Heart left ventricle (tissue), 16 donors: ENCODE results near the gene TASP1. TPM values are rescaled to one million over a fixed set of nuclear protein-coding genes. Genes with fewer than 3 reads are reported as not detected.

Source experiments
- ATAC-seq, 4 donors: fragments of 200-7000 bp; cut with Tn5 transposase; one replicate each; pipeline ENCODE4 v1.9.1; 2020 to 2022; ENCODE audit warnings: moderate library complexity in 4 of 4, mild to moderate bottlenecking in 3 of 4, moderate number of reproducible peaks in 1 of 4
- DNase-seq, 5 donors: peaks; one replicate each; pipeline ENCODE4 v3.0.0-alpha.2; 2020
- H3K27ac ChIP-seq, 12 donors: fragments of 200-600 bp; sonication (generic) in 4 of 12; one replicate each; pipeline versions ENCODE4 v1.5.0 to v1.8.0; 2016 to 2022; ENCODE audit warnings: mild to moderate bottlenecking in 2 of 12
- H3K27me3 ChIP-seq, 9 donors: fragments of 200-600 bp; sonication (generic) in 2 of 9; one replicate each; pipeline versions ENCODE4 v1.5.1 to v1.8.0; 2016 to 2022; ENCODE audit warnings: mild to moderate bottlenecking in 3 of 9
- H3K36me3 ChIP-seq, 9 donors: fragments of 200-600 bp; sonication (generic) in 2 of 9; one replicate each; pipeline versions ENCODE4 v1.5.0 to v1.8.0; 2018 to 2022; ENCODE audit warnings: mild to moderate bottlenecking in 2 of 9
- H3K4me1 ChIP-seq, 12 donors: fragments of 200-600 bp; sonication (generic) in 4 of 12; one replicate each; pipeline versions ENCODE4 v1.5.0 to v1.8.0; 2016 to 2022; ENCODE audit warnings: mild to moderate bottlenecking in 3 of 12
- H3K4me3 ChIP-seq, 12 donors: fragments of 200-600 bp; sonication (generic) in 4 of 12; one replicate each; pipeline versions ENCODE4 v1.5.0 to v1.8.0; 2017 to 2022; ENCODE audit warnings: mild to moderate bottlenecking in 9 of 12, moderate library complexity in 4 of 12
- H3K9me3 ChIP-seq, 12 donors: fragments of 200-600 bp; sonication (generic) in 4 of 12; one replicate each; pipeline versions ENCODE4 v1.5.0 to v1.8.0; 2016 to 2022; ENCODE audit warnings: mild to moderate bottlenecking in 1 of 12
- POLR2A ChIP-seq, 2 donors: fragments of 450-650 bp; IDR thresholded peaks; one replicate each; pipeline ENCODE4 v1.6.1; 2017; ENCODE audit warnings: antibody characterized with exemption in 2 of 2, mild to moderate bottlenecking in 2 of 2, moderate library complexity in 2 of 2
- WGBS, 4 donors: extraction: QIAGEN DNeasy Blood & Tissue Kit in 2 of 4; methylation state at CpG; one replicate each; pipeline versions ENCODE4 v1.1.5 to v1.1.7; 2013 to 2018; 5-methylcytosine and 5-hydroxymethylcytosine counted together
- intact Hi-C, 10 donors: fragments of 100-400 bp; cut with DNase I; formaldehyde crosslinking; loops; one replicate each; pipeline versions ENCODE4 v1.11.1 to v1.14.2; 2022
- polyA plus RNA-seq, 2 donors: library from polyadenylated mRNA; stranded (reverse); fragments of 200-250 nt; gene quantifications; one replicate each; pipeline ENCODE4 v1.2.3, GENCODE V29; 2013
- total RNA-seq, 9 donors: library from RNA; depleted of rRNA in 2 of 9; stranded (reverse); fragments of >200 nt in 2 of 9; fragmentation: NEBNext Ultra II Directional in 3 of 9; extraction: Animal tissue kit (Norgen Biotek cat#: 25700) in 3 of 9; gene quantifications; one replicate each; pipeline versions ENCODE4 v1.1.0 to v1.2.4, GENCODE V29; 2016 to 2023
- TF ChIP-seq, protein P1 (sequence below), 12 donors: fragments of 200-600 bp; sonication (generic) in 4 of 12; IDR thresholded peaks; one replicate each; pipeline versions ENCODE4 v1.5.0 to v1.8.0; 2018 to 2022; ENCODE audit warnings: antibody characterized with exemption in 12 of 12, mild to moderate bottlenecking in 5 of 12
- donor health status: ischemic (EF 13 %, LVEDD 7.1; RV severe dilation, severe dysfunction).
- donor health status: healthy with polysubstance abuse.
- donor health status: DM: no; HTN: yes; CAD: no.
- donor health status: DM: no; HTN: no; CAD: no.
- donor health status: ischemic (EF 25% LVEDD 6.9; RV normal size, moderate dysfunction).
- donor health status: ischemic (EF 25% LVEDD 5.7; RV mildly dilated, moderate dysfunction).
- donor health status: healthy.
- donor health status: DM: yes; HTN: yes; CAD: no.
- donor health status: ischemic (EF 35%, LVEDD 5.7; RV mildly dilated, moderate dysfunction).
- donor health status: nonischemic (EF 11% LVEDD 7.7; RV severe dilation, severe dysfunction).
- donor health status: DM: yes; HTN: yes; CAD: no.
- donor health status: PGD.
- donor health status: ischemic (EF 29% LVEDD 5.4; RV normal size, mild dysfunction).
- donor health status: nonischemic (EF 23%, LVEDD 6.1; RV moderate dilation, normal function).

Gene TASP1
- total and polyA plus RNA-seq, 11 donors = 1.6 to 8.6 (median 5.3) TPM

DNA sequence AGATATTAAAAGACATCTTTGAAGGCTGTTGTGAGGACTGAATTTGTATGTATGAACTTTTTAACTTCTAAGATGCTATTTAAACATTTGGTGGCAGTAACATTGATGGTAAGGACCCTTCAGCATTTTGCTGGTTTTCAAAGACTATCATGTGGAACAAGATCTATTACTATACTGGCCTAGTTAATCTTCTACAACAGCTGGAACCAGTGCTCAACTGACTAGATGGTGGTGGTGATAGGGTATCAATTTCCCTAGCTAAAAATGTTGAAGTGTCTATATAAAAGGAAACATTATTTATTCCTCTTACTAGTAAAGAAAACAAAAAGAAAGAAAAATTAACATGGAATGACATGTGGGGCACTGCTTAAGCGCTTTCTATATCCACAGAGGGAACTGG, 195.7 kb downstream of the TASP1 start:
- 95 to 100% (median 97%) methylated on average over 1 of the region's 1 CpG for WGBS, 4 donors
- intact Hi-C loops = loop anchor here in 1 of 10 donors (10.0 kb wide), 1 partner anchor 62 kb away; no protein-coding TSS in a partner anchor
- no peaks in the 10 kb centered on the region for H3K27me3 ChIP-seq

DNA sequence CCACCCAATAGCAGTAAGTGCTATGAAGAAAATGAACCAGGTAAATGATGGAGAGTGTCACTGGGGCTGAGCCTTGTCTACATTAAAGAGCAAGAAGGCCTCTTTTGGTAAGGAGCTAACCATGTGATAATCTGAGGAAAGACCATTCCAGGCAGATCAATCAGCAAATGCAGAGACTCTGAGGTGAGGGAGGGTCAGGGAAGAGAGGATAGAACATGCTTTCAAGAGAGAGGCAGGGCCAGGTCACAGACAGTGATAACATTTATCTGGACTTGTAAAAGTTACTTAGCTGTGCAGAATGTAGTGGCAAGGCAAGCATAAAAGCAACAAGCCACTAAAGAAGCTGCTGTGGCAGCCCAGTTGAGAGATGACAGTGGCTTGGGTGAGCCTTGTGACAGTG, 197.3 kb downstream of the TASP1 start:
- intact Hi-C loops = loop anchor here in 1 of 10 donors (10.0 kb wide), 1 partner anchor 63 kb away; no protein-coding TSS in a partner anchor
- TF ChIP-seq POLR2A (IDR thresholded peaks at IDR 0.05) = no peak
- TF ChIP-seq, protein P1, sequence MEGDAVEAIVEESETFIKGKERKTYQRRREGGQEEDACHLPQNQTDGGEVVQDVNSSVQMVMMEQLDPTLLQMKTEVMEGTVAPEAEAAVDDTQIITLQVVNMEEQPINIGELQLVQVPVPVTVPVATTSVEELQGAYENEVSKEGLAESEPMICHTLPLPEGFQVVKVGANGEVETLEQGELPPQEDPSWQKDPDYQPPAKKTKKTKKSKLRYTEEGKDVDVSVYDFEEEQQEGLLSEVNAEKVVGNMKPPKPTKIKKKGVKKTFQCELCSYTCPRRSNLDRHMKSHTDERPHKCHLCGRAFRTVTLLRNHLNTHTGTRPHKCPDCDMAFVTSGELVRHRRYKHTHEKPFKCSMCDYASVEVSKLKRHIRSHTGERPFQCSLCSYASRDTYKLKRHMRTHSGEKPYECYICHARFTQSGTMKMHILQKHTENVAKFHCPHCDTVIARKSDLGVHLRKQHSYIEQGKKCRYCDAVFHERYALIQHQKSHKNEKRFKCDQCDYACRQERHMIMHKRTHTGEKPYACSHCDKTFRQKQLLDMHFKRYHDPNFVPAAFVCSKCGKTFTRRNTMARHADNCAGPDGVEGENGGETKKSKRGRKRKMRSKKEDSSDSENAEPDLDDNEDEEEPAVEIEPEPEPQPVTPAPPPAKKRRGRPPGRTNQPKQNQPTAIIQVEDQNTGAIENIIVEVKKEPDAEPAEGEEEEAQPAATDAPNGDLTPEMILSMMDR (IDR thresholded peaks at IDR 0.05) = no peak

More for the DNA sequence above, 195.7 kb downstream of the TASP1 start:
- Histone ChIP-seq H3K4me1 (no peaks in the 10 kb centered on the region), H3K9me3 (peaks cover 0 to 26% (median 3%) of the 10 kb centered on the region in 12 donors), H3K27ac (no peak overlapping the region), H3K36me3 (no peaks in the 10 kb centered on the region), H3K4me3 (no peak overlapping the region)
- DNase-seq (no peak), ATAC-seq (no peak)
- no peak for TF ChIP-seq POLR2A (IDR thresholded peaks at IDR 0.05)
- TF ChIP-seq, protein P1 (IDR thresholded peaks at IDR 0.05) = no peak

DNA sequence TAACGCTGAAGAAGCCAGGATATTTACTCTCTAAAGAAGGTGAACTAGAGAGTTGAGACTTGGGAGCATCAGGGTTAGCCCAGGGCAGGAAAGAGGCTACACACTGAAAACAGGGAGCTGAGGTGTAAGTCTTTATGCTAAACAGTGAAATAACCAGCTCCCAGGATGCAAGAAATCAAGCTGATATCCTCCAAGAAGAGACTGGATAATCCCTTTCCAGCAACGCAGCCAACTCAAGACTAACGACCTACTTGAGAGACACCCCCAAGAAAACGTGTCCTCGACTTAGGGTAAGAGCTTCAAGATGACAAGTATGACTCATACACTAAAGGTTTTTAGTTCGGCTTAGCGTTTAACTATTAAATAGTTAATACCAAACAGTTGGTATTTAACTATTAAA, 202.2 kb downstream of the TASP1 start:
- Histone ChIP-seq H3K36me3 (peaks cover 0 to 17% (median 11%) of the 10 kb centered on the region in 9 donors), H3K4me3 (no peak overlapping the region), H3K27me3 (no peaks in the 10 kb centered on the region), H3K27ac (no peak overlapping the region), H3K9me3 (peaks cover 0 to 26% (median 3%) of the 10 kb centered on the region in 12 donors), H3K4me1 (peaks cover 0 to 3% (median 0%) of the 10 kb centered on the region in 12 donors)
- no peak for TF ChIP-seq POLR2A (IDR thresholded peaks at IDR 0.05)
- TF ChIP-seq, protein P1 (IDR thresholded peaks at IDR 0.05) = no peak
- ATAC-seq = no peak
- 78 to 88% (median 82%) methylated on average over 7 of the region's 7 CpGs for WGBS, 4 donors
- intact Hi-C loops = no loop called here
- DNase-seq = no peak

More for the DNA sequence above, 197.3 kb downstream of the TASP1 start:
- DNase-seq (no peak), ATAC-seq (no peak)
- Histone ChIP-seq H3K36me3 (no peaks in the 10 kb centered on the region), H3K9me3 (peaks cover 0 to 26% (median 3%) of the 10 kb centered on the region in 12 donors), H3K27me3 (no peaks in the 10 kb centered on the region), H3K4me1 (peaks cover 0 to 2% (median 0%) of the 10 kb centered on the region in 12 donors), H3K4me3 (no peak overlapping the region), H3K27ac (no peak overlapping the region)

DNA sequence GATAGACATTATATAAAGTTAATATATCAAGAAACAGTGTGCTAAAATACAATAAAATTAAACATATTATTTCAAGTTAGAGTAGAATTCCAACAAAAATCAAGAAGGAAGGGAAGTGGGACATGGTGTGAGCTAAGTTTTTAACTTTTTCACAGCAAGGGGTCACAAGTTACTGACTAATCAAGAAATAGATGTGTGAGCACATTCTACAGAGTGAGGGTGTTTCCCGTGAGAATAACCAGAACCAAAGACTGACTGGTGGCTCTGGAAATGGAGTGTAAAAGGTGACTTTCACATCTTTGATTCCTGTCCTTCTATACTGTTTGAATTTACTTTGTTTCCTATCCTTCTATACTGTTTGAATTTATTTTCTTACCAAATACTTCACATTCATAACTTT, 206.6 kb downstream of the TASP1 start:
- ATAC-seq = no peak
- TF ChIP-seq, protein P1 (IDR thresholded peaks at IDR 0.05) = no peak
- no peak for TF ChIP-seq POLR2A (IDR thresholded peaks at IDR 0.05)

More for the DNA sequence above, 206.6 kb downstream of the TASP1 start:
- Histone ChIP-seq H3K4me1 (peaks cover 0 to 3% (median 0%) of the 10 kb centered on the region in 12 donors), H3K27ac (no peak overlapping the region), H3K27me3 (no peaks in the 10 kb centered on the region), H3K36me3 (peaks cover 0 to 23% (median 11%) of the 10 kb centered on the region in 9 donors), H3K9me3 (no peaks in the 10 kb centered on the region), H3K4me3 (no peak overlapping the region)
- no peak for DNase-seq
- intact Hi-C loops = no loop called here
- 71 to 84% (median 81%) methylated on average over 1 of the region's 1 CpG for WGBS, 4 donors
